ENCODE results near the gene GREB1. TPM values are rescaled to one million over a fixed set of nuclear protein-coding genes. Genes with fewer than 3 reads are reported as not detected.

Gene GREB1
- total and polyA plus RNA-seq, 2 of the 13 experiments (the other 11 are each of a cell fraction or from before 2014, with no cell fraction given), result 31.3 to 61.2 TPM

GRCh38 chr2:11525762-11526161, 8.1 kb upstream of the GREB1 start (continued):
- no peak for TF ChIP-seq ZFP36L1 (CRISPR knock-in tag; IDR thresholded peaks at IDR 0.05)
- TF ChIP-seq FOXC1 (CRISPR knock-in tag; IDR thresholded peaks at IDR 0.05; ENCODE audit: borderline replicate concordance), result no peak

GRCh38 chr2:11527001-11527400, 6.8 kb upstream of the GREB1 start:
- FAIRE-seq (no peak), ATAC-seq (no peak), DNase-seq (ENCODE audit: low spot score) (no peak)
- H4K20me1 ChIP-seq (ENCODE audit: insufficient read depth, low read length), result no peaks in the 10 kb centered on the region
- H3K4me3 ChIP-seq (replicated peaks in 1 of 3; ENCODE audit: insufficient read depth in 1 of 3, low read depth in 2 of 3, low read length in 3 of 3), result no peak overlapping the region
- 99% methylated on average over 1 of the region's 1 CpG for WGBS (ENCODE audit: low lambda C conversion rate)
- POLR2A ChIA-PET, result interaction anchor here (1.2 to 1.4 kb wide), 2 partner anchors 19 to 26 kb away, joined by 3 read pairs; no protein-coding TSS in a partner anchor
- peaks cover 4 to 11% of the 10 kb centered on the region in 2 experiments; a peak in 2 of 5 replicates for H3K36me3 ChIP-seq (replicated peaks in 1 of 2; ENCODE audit: control insufficient read depth in 1 of 2, insufficient read depth in 2 of 2, low read length in 2 of 2)
- no peaks in the 10 kb centered on the region for H3K9me3 ChIP-seq (ENCODE audit: low read length)
- no peak overlapping the region for H3K27ac ChIP-seq (ENCODE audit: extremely low read length, insufficient read depth, low read length)
- no peak overlapping the region for H2AFZ ChIP-seq (ENCODE audit: low read length)
- no peak for TF ChIP-seq TEAD3 (CRISPR knock-in tag; optimal IDR thresholded peaks at IDR 0.05; ENCODE audit: borderline replicate concordance)
- no peak for TF ChIP-seq ZFP62 (CRISPR knock-in tag; IDR thresholded peaks at IDR 0.05)
- no peak for TF ChIP-seq KMT2B (CRISPR knock-in tag; IDR thresholded peaks at IDR 0.05)
- TF ChIP-seq ZBED4 (CRISPR knock-in tag; IDR thresholded peaks at IDR 0.05; ENCODE audit: borderline replicate concordance), result no peak
- no peak for TF ChIP-seq KLF16 (CRISPR knock-in tag; IDR thresholded peaks at IDR 0.05)
- no peak for TF ChIP-seq RBAK (CRISPR knock-in tag; IDR thresholded peaks at IDR 0.05)
- no peak for TF ChIP-seq ZNF569 (CRISPR knock-in tag; IDR thresholded peaks at IDR 0.05; ENCODE audit: borderline replicate concordance)
- TF ChIP-seq POGZ (CRISPR knock-in tag; IDR thresholded peaks at IDR 0.05), result no peak
- no peak for TF ChIP-seq ZNF3 (CRISPR knock-in tag; IDR thresholded peaks at IDR 0.05)
- CTCF ChIA-PET (ENCODE audit: low intra/inter-chr PET ratio, low total read pairs), result no interaction called here
- peaks cover 50% of the 10 kb centered on the region for H3K4me1 ChIP-seq (ENCODE audit: insufficient read depth, low read length)
- H3K9ac ChIP-seq (ENCODE audit: insufficient read depth, low read depth, low read length), result no peak overlapping the region
- H3K4me2 ChIP-seq (ENCODE audit: low read depth, low read length), result no peak overlapping the region
- no peaks in the 10 kb centered on the region for H3K27me3 ChIP-seq (ENCODE audit: control insufficient read depth in 1 of 2, insufficient read depth in 2 of 2, low read length in 2 of 2)
- in situ Hi-C loops (cut with HindIII; ENCODE audit: extremely low pct_ligation_motif_present, low pct_unique_long_range_greater_than_20kb) (no loop called here), intact Hi-C loops (cut with micrococcal nuclease; ENCODE audit: unreplicated experiment) (no loop called here)
- peaks cover 87% of the 10 kb centered on the region for H3K79me2 ChIP-seq (ENCODE audit: insufficient read depth, low read length)
- no TSS peak for BruUV-seq (replicated peaks)

Measured in HepG2 (cell line).